ENCODE results near the gene MRPL4. TPM values are rescaled to one million over a fixed set of nuclear protein-coding genes. Genes with fewer than 3 reads are reported as not detected.

Gene MRPL4
- total and polyA plus RNA-seq, 2 of the 13 experiments (the other 11 are each of a cell fraction or from before 2014, with no cell fraction given): 40.6 to 42.5 TPM

- TF ChIP-seq ZNF572 (CRISPR knock-in tag; IDR thresholded peaks at IDR 0.05): no peak
- TF ChIP-seq FOXA1 (IDR thresholded peaks at IDR 0.05): no peak
- no peak for TF ChIP-seq FOXA1 (CRISPR knock-in tag; IDR thresholded peaks at IDR 0.05)
- no peak for TF ChIP-seq NFATC3 (CRISPR knock-in tag; IDR thresholded peaks at IDR 0.05)
- no peak for TF ChIP-seq ZNF816 (CRISPR knock-in tag; IDR thresholded peaks at IDR 0.05; ENCODE audit: borderline replicate concordance)
- TF ChIP-seq NR3C1 (CRISPR knock-in tag; IDR thresholded peaks at IDR 0.05): no peak
- no peak for TF ChIP-seq FOXP4 (CRISPR knock-in tag; IDR thresholded peaks at IDR 0.05)
- TF ChIP-seq SIN3B (IDR thresholded peaks at IDR 0.05; ENCODE audit: low read length): no peak
- TF ChIP-seq ZNF564 (CRISPR knock-in tag; IDR thresholded peaks at IDR 0.05): no peak
- no peak for TF ChIP-seq EED (CRISPR knock-in tag; IDR thresholded peaks at IDR 0.05)
- TF ChIP-seq ZBTB20 (CRISPR knock-in tag; IDR thresholded peaks at IDR 0.05; ENCODE audit: borderline replicate concordance, low read depth): no peak
- no peak for TF ChIP-seq FOSL2 (CRISPR knock-in tag; IDR thresholded peaks at IDR 0.05)
- TF ChIP-seq, protein P1, sequence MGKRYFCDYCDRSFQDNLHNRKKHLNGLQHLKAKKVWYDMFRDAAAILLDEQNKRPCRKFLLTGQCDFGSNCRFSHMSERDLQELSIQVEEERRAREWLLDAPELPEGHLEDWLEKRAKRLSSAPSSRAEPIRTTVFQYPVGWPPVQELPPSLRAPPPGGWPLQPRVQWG (CRISPR knock-in tag; IDR thresholded peaks at IDR 0.05; ENCODE audit: borderline replicate concordance, low read depth): no peak
- no peak for TF ChIP-seq ZNF530 (CRISPR knock-in tag; IDR thresholded peaks at IDR 0.05; ENCODE audit: low read depth)
- TF ChIP-seq ZNF510 (CRISPR knock-in tag; IDR thresholded peaks at IDR 0.05; ENCODE audit: low read depth): no peak
- TF ChIP-seq CEBPB (IDR thresholded peaks at IDR 0.05; ENCODE audit: borderline replicate concordance, low read depth, low read length): no peak
- no peak for TF ChIP-seq ZNF703 (CRISPR knock-in tag; IDR thresholded peaks at IDR 0.05; ENCODE audit: borderline replicate concordance)
- 0 out of 2 replicates have a peak, but pooled peaks have one; percentile 16 for TF ChIP-seq ERF (CRISPR knock-in tag; IDR thresholded peaks at IDR 0.05)
- no peak for TF ChIP-seq ZNF749 (CRISPR knock-in tag; IDR thresholded peaks at IDR 0.05; ENCODE audit: borderline replicate concordance)
- no peak for TF ChIP-seq HBP1 (CRISPR knock-in tag; IDR thresholded peaks at IDR 0.05; ENCODE audit: low read depth)
- TF ChIP-seq KMT2A (CRISPR knock-in tag; IDR thresholded peaks at IDR 0.05): no peak
- no peak for TF ChIP-seq ZNF33A (CRISPR knock-in tag; IDR thresholded peaks at IDR 0.05; ENCODE audit: borderline replicate concordance)
- no peak for TF ChIP-seq KLF16 (CRISPR knock-in tag; IDR thresholded peaks at IDR 0.05)
- TF ChIP-seq SP140L (CRISPR knock-in tag; IDR thresholded peaks at IDR 0.05; ENCODE audit: borderline replicate concordance): no peak
- TF ChIP-seq SUZ12 (IDR thresholded peaks at IDR 0.05; ENCODE audit: low read depth, low read length): no peak
- TF ChIP-seq NR2F6 (IDR thresholded peaks at IDR 0.05): no peak
- no peak for TF ChIP-seq NR2F6 (CRISPR knock-in tag; IDR thresholded peaks at IDR 0.05)
- TF ChIP-seq TEAD3 (CRISPR knock-in tag; optimal IDR thresholded peaks at IDR 0.05; ENCODE audit: borderline replicate concordance): no peak
- no peak for TF ChIP-seq HNF4G (IDR thresholded peaks at IDR 0.05; ENCODE audit: borderline replicate concordance, low read depth, low read length)
- TF ChIP-seq HNF4G (CRISPR knock-in tag; IDR thresholded peaks at IDR 0.05; ENCODE audit: borderline replicate concordance, low read depth): no peak
- TF ChIP-seq ZNF556 (CRISPR knock-in tag; IDR thresholded peaks at IDR 0.05; ENCODE audit: borderline replicate concordance): no peak; the same call in 1 of the 2 replicates
Measured at GRCh38 chr19:10230861-10231611, 21.0 kb upstream of the MRPL4 start, which contains the start of gene S1PR2 (continued).

Measured in HepG2 (cell line).